ENCODE results near the gene BABAM1. TPM values are rescaled to one million over a fixed set of nuclear protein-coding genes. Genes with fewer than 3 reads are reported as not detected.

The BABAM1 gene
- total and polyA plus RNA-seq, 2 donors (not counting 1 experiment from before 2014, with no cell fraction given), result 68.8 to 74.3 TPM

- Histone ChIP-seq H3K79me2 (ENCODE audit: control insufficient read depth, insufficient read depth, low read length) (peaks cover 5% of the 10 kb centered on the region), H3K4me2 (ENCODE audit: extremely low read depth, insufficient read depth, low read length) (no peak overlapping the region), H3K27ac (ENCODE audit: insufficient read depth, low read length) (no peak overlapping the region), H3K4me3 (replicated peaks in 1 of 4; ENCODE audit: control extremely low read depth in 1 of 4, insufficient read depth in 1 of 4, low read depth in 3 of 4, low read length in 4 of 4) (no peak overlapping the region), H4K20me1 (ENCODE audit: control insufficient read depth, extremely low read depth, insufficient read depth, low read length) (no peaks in the 10 kb centered on the region), H3K4me1 (ENCODE audit: control insufficient read depth, extremely low read depth, insufficient read depth, low read length) (no peaks in the 10 kb centered on the region), H3K9me3 (ENCODE audit: control insufficient read depth, insufficient read depth, low read depth, low read length) (no peaks in the 10 kb centered on the region), H3K9ac (ENCODE audit: insufficient read depth, low read length) (no peak overlapping the region), H3K36me3 (ENCODE audit: control insufficient read depth, insufficient read depth, low read length) (peaks cover 3% of the 10 kb centered on the region), H2AFZ (ENCODE audit: low read length) (no peak overlapping the region), H3K27me3 (ENCODE audit: control insufficient read depth, insufficient read depth, low read length) (no peaks in the 10 kb centered on the region)
- no peak for DNase-seq (ENCODE audit: low read depth in 2 of 2)
- no peak for TF ChIP-seq EZH2 (IDR thresholded peaks at IDR 0.05; ENCODE audit: low read length, missing control alignments)
- TF ChIP-seq, protein P1, sequence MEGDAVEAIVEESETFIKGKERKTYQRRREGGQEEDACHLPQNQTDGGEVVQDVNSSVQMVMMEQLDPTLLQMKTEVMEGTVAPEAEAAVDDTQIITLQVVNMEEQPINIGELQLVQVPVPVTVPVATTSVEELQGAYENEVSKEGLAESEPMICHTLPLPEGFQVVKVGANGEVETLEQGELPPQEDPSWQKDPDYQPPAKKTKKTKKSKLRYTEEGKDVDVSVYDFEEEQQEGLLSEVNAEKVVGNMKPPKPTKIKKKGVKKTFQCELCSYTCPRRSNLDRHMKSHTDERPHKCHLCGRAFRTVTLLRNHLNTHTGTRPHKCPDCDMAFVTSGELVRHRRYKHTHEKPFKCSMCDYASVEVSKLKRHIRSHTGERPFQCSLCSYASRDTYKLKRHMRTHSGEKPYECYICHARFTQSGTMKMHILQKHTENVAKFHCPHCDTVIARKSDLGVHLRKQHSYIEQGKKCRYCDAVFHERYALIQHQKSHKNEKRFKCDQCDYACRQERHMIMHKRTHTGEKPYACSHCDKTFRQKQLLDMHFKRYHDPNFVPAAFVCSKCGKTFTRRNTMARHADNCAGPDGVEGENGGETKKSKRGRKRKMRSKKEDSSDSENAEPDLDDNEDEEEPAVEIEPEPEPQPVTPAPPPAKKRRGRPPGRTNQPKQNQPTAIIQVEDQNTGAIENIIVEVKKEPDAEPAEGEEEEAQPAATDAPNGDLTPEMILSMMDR (conservative IDR thresholded peaks at IDR 0.05 in 1 of 2, IDR thresholded peaks at IDR 0.05 in 1 of 2; ENCODE audit: low read depth in 1 of 2, low read length in 2 of 2), result no peak
Measured at GRCh38 chr19:17263712-17264640, 3.3 kb upstream of the BABAM1 start.

- Histone ChIP-seq H4K20me1 (ENCODE audit: control insufficient read depth, extremely low read depth, insufficient read depth, low read length) (no peaks in the 10 kb centered on the region), H3K4me1 (ENCODE audit: control insufficient read depth, extremely low read depth, insufficient read depth, low read length) (no peaks in the 10 kb centered on the region), H3K9ac (ENCODE audit: insufficient read depth, low read length) (no peak within 1 kb of the TSS), H3K79me2 (ENCODE audit: control insufficient read depth, insufficient read depth, low read length) (peaks cover 5% of the 10 kb centered on the region), H2AFZ (ENCODE audit: low read length) (no peak within 1 kb of the TSS), H3K27ac (ENCODE audit: insufficient read depth, low read length) (no peak within 1 kb of the TSS), H3K4me2 (ENCODE audit: extremely low read depth, insufficient read depth, low read length) (no peak within 1 kb of the TSS), H3K27me3 (ENCODE audit: control insufficient read depth, insufficient read depth, low read length) (no peaks in the 10 kb centered on the region), H3K9me3 (ENCODE audit: control insufficient read depth, insufficient read depth, low read depth, low read length) (no peaks in the 10 kb centered on the region), H3K36me3 (ENCODE audit: control insufficient read depth, insufficient read depth, low read length) (peaks cover 4% of the 10 kb centered on the region), H3K4me3 (replicated peaks in 1 of 4; ENCODE audit: control extremely low read depth in 1 of 4, insufficient read depth in 1 of 4, low read depth in 3 of 4, low read length in 4 of 4) (no peak within 1 kb of the TSS)
- no peak for TF ChIP-seq EZH2 (IDR thresholded peaks at IDR 0.05; ENCODE audit: low read length, missing control alignments)
- TF ChIP-seq, protein P1 (conservative IDR thresholded peaks at IDR 0.05 in 1 of 2, IDR thresholded peaks at IDR 0.05 in 1 of 2; ENCODE audit: low read depth in 1 of 2, low read length in 2 of 2), result no peak
- no peak for DNase-seq (ENCODE audit: low read depth in 2 of 2)
Measured at GRCh38 chr19:17264641-17264979, 2.6 kb upstream of the BABAM1 start, which contains the start of gene USHBP1. Gene USHBP1, minus strand, starts transcription at chr19:17264745. Its CDS starts 446 bp downstream, at chr19:17264299.

- Histone ChIP-seq H3K4me2 (ENCODE audit: extremely low read depth, insufficient read depth, low read length) (no peak overlapping the region), H3K4me1 (ENCODE audit: control insufficient read depth, extremely low read depth, insufficient read depth, low read length) (no peaks in the 10 kb centered on the region), H4K20me1 (ENCODE audit: control insufficient read depth, extremely low read depth, insufficient read depth, low read length) (no peaks in the 10 kb centered on the region), H2AFZ (ENCODE audit: low read length) (no peak overlapping the region), H3K27ac (ENCODE audit: insufficient read depth, low read length) (no peak overlapping the region), H3K27me3 (ENCODE audit: control insufficient read depth, insufficient read depth, low read length) (no peaks in the 10 kb centered on the region), H3K79me2 (ENCODE audit: control insufficient read depth, insufficient read depth, low read length) (peaks cover 5% of the 10 kb centered on the region), H3K9me3 (ENCODE audit: control insufficient read depth, insufficient read depth, low read depth, low read length) (no peaks in the 10 kb centered on the region), H3K36me3 (ENCODE audit: control insufficient read depth, insufficient read depth, low read length) (peaks cover 6% of the 10 kb centered on the region), H3K4me3 (replicated peaks in 1 of 4; ENCODE audit: control extremely low read depth in 1 of 4, insufficient read depth in 1 of 4, low read depth in 3 of 4, low read length in 4 of 4) (no peak overlapping the region), H3K9ac (ENCODE audit: insufficient read depth, low read length) (no peak overlapping the region)
- TF ChIP-seq, protein P1 (conservative IDR thresholded peaks at IDR 0.05 in 1 of 2, IDR thresholded peaks at IDR 0.05 in 1 of 2; ENCODE audit: low read depth in 1 of 2, low read length in 2 of 2), result no peak
- TF ChIP-seq EZH2 (IDR thresholded peaks at IDR 0.05; ENCODE audit: low read length, missing control alignments), result no peak
- no peak for DNase-seq (ENCODE audit: low read depth in 2 of 2)
Measured at GRCh38 chr19:17266026-17266425, 1.2 kb upstream of the BABAM1 start.
